ENCODE measurements around the gene SV2C. TPM values are rescaled to one million over a fixed set of nuclear protein-coding genes. Genes with fewer than 3 reads are reported as not detected.

The SV2C gene
- total RNA-seq, 2 donors from 2014 or later = 0.14 TPM

DNA sequence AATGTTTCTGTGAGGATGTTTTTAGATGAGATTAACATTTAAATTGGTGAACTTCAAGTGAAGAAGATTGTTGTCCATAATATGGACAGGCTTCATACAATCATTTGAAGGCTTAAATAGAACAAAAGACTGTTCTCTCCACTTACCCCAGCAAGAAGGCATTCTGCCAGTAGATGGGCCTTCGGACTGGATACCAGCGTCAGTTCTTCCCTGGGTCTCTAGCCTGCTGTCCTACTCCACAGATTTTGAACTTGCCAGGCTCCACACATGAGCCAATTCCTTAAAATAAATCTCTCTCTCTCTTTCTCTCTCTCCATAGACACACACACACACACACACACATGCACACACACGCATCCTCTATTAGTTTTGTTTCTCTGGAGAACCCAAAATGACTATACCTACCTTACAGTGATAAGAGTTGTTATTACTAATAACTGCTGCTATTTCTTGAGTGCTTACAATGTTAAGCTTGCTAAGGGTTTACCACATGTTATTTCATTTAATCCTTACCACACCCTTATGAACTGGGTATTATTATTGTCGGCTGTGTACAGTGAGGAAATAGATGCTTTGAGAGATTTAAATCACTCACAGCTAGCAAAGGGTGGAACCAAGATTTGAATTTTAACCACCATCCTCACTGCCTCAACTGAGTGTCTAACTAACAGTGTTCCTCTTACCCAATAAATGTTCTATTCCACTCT lies 300.1 kb downstream of the SV2C start:
- no peak overlapping the region for H3K27ac ChIP-seq
- no peak overlapping the region for H3K4me3 ChIP-seq
- no peaks in the 10 kb centered on the region for H3K27me3 ChIP-seq (replicated peaks; ENCODE audit: insufficient read depth)
- ATAC-seq (ENCODE audit: insufficient number of reproducible peaks, low FRiP score, low read depth) (no peak), DNase-seq (ENCODE audit: low spot score) (no peak)
- H3K4me1 ChIP-seq (ENCODE audit: control insufficient read depth in 1 of 2, low read depth in 2 of 2) = no peaks in the 10 kb centered on the region
- no peaks in the 10 kb centered on the region for H3K9me3 ChIP-seq
- TF ChIP-seq, protein P1, sequence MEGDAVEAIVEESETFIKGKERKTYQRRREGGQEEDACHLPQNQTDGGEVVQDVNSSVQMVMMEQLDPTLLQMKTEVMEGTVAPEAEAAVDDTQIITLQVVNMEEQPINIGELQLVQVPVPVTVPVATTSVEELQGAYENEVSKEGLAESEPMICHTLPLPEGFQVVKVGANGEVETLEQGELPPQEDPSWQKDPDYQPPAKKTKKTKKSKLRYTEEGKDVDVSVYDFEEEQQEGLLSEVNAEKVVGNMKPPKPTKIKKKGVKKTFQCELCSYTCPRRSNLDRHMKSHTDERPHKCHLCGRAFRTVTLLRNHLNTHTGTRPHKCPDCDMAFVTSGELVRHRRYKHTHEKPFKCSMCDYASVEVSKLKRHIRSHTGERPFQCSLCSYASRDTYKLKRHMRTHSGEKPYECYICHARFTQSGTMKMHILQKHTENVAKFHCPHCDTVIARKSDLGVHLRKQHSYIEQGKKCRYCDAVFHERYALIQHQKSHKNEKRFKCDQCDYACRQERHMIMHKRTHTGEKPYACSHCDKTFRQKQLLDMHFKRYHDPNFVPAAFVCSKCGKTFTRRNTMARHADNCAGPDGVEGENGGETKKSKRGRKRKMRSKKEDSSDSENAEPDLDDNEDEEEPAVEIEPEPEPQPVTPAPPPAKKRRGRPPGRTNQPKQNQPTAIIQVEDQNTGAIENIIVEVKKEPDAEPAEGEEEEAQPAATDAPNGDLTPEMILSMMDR (IDR thresholded peaks at IDR 0.05) = no peak
- no peaks in the 10 kb centered on the region for H3K36me3 ChIP-seq

DNA sequence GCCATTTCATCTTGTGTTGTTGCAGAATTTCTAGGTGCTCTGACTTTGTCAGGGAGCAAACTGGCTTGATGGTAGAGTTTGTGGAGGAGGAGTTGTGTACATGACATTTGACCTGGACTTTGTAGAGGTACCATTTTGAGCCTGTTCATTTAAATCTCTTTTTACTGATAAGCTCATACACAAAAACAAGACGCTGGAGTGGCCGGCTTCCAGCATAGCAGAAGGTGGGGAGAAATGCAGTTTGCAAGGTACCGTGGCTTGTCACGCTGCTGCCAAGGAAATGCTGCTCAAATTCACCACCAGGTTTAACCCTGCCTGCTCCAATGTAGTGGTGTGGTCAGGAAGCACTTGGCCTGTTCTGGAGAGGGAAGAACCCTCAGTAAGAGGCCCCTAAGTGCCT lies 301.0 kb downstream of the SV2C start:
- no peaks in the 10 kb centered on the region for H3K36me3 ChIP-seq
- no peak overlapping the region for H3K27ac ChIP-seq
- DNase-seq (ENCODE audit: low spot score) = no peak
- TF ChIP-seq, protein P1 (IDR thresholded peaks at IDR 0.05) = no peak
- no peaks in the 10 kb centered on the region for H3K9me3 ChIP-seq
- H3K27me3 ChIP-seq (replicated peaks; ENCODE audit: insufficient read depth) = no peaks in the 10 kb centered on the region
- no peaks in the 10 kb centered on the region for H3K4me1 ChIP-seq (ENCODE audit: control insufficient read depth in 1 of 2, low read depth in 2 of 2)
- H3K4me3 ChIP-seq = no peak overlapping the region
- no peak for ATAC-seq (ENCODE audit: insufficient number of reproducible peaks, low FRiP score, low read depth)

DNA sequence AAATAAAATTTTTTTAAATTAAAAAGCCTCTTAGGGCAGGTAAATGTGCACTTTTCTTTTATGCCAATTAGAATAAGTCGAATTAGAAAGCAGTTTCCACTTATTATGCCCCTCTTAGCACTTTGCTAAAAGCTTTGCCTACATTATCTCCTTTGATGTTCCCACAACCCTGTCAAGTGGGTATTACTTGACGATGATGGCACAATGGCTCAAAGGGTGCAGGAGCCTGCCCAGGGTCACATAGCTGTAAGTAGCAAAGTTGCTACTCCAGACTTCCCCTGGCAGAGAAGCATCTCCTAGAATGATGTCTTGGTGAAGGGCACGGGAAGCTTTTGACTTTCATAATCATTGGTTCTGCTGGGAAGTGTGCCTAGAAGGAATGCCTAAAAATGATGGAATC lies 301.5 kb downstream of the SV2C start:
- TF ChIP-seq, protein P1 (IDR thresholded peaks at IDR 0.05) = no peak
- Histone ChIP-seq H3K4me1 (ENCODE audit: control insufficient read depth in 1 of 2, low read depth in 2 of 2) (no peaks in the 10 kb centered on the region), H3K4me3 (no peak overlapping the region), H3K27ac (no peak overlapping the region), H3K36me3 (no peaks in the 10 kb centered on the region), H3K27me3 (replicated peaks; ENCODE audit: insufficient read depth) (no peaks in the 10 kb centered on the region), H3K9me3 (no peaks in the 10 kb centered on the region)
- DNase-seq (ENCODE audit: low spot score) (no peak), ATAC-seq (ENCODE audit: insufficient number of reproducible peaks, low FRiP score, low read depth) (no peak)

DNA sequence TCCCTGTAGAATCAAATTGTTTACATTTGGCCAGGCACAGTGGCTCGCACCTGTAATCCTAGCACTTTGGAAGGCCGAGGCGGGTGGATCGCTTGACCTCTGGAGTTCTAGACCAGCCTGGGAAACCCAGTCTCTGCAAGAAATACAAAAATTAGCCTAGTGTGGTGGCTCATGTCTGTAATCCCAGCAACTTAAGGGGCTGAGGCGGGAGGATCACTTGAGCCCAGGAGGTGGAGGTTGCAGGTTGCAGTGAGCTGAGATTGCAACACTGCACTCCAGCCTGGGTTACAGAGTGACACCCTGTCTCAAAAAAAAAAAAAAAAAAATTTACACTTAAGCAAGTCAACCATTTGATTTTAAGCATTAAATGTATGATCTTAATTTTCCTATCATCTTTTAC lies 302.4 kb downstream of the SV2C start:
- Histone ChIP-seq H3K4me1 (ENCODE audit: control insufficient read depth in 1 of 2, low read depth in 2 of 2) (no peaks in the 10 kb centered on the region), H3K9me3 (no peaks in the 10 kb centered on the region), H3K36me3 (no peaks in the 10 kb centered on the region), H3K27ac (no peak overlapping the region), H3K4me3 (no peak overlapping the region), H3K27me3 (replicated peaks; ENCODE audit: insufficient read depth) (no peaks in the 10 kb centered on the region)
- DNase-seq (ENCODE audit: low spot score) = no peak
- no peak for ATAC-seq (ENCODE audit: insufficient number of reproducible peaks, low FRiP score, low read depth)
- TF ChIP-seq, protein P1 (IDR thresholded peaks at IDR 0.05) = no peak

DNA sequence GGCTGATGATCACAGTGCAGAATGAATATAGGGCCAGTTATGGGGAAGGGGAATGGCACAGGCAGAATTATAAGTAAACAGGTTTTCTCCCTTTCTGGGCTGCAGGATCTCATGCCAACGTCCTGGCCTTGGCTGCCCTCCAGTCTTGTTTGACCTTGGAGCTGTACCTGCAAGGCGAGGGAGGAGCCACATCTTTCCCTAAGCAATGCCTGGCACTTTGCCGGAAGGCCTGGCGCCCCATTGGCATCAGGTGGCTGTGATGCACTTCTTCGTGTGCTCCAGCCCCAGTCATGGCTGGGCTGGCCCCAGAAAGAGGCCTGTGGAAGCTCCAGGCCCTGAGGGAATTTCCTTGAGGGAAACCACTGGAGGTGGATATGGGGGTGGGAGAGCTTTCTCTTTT lies 303.2 kb downstream of the SV2C start:
- Histone ChIP-seq H3K27ac (no peak overlapping the region), H3K36me3 (no peaks in the 10 kb centered on the region), H3K27me3 (replicated peaks; ENCODE audit: insufficient read depth) (no peaks in the 10 kb centered on the region), H3K4me1 (ENCODE audit: control insufficient read depth in 1 of 2, low read depth in 2 of 2) (no peaks in the 10 kb centered on the region), H3K9me3 (no peaks in the 10 kb centered on the region), H3K4me3 (no peak overlapping the region)
- DNase-seq (ENCODE audit: low spot score) (no peak), ATAC-seq (ENCODE audit: insufficient number of reproducible peaks, low FRiP score, low read depth) (no peak)
- TF ChIP-seq, protein P1 (IDR thresholded peaks at IDR 0.05) = no peak

All from thoracic aorta (tissue), 2 donors.